ENCODE measurements around the gene NDUFB6. TPM values are rescaled to one million over a fixed set of nuclear protein-coding genes. Genes with fewer than 3 reads are reported as not detected.
"Not testable (repeated sequence)": the region's sequence is repeated elsewhere in the genome, so short reads cannot be mapped to it uniquely, and the experiment has no call there.

Gene NDUFB6
- total RNA-seq, 1 donor from 2014 or later, result 192 TPM

DNA sequence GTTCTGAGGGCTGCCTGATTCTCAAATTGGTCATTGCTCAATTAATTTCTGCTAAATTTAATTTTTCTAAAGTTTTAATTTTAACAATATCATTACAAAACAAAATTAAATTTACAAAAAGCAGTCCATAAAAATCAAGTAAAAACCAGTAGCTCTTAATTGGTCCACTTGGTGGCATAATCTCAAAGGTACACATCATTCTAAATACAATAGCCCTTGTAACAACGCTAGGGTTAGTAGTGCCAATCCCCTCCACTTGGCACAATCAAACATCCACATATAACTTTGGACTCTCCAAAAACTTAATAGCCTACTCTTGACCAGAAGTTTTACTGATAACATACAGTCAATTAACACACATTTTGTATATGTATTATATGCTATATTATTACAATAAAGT, 1.9 kb upstream of the NDUFB6 start:
- intact Hi-C loops (cut with DNase I), result no loop called here
- DNase-seq (ENCODE audit: missing footprints), result no peak
- ATAC-seq, result no peak

DNA sequence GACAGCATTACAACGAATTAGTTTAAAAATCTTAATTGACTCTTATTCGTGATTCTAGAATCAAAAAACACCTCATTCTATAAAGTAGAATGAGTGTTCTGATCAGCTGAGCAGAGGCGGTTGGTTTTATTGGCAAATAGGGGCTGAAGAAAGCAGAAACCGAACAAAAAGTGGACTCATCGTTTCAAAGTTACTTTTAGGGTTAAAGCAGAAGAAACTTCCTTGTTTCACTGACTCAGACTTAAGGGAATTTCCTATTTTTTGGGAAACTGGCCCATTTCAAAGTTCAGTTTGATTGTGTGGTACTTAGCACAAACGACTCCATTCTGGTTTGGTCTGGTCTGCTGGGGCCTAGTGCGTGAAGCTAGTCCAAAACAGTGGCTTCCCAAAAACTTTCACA, 862 bp upstream of the NDUFB6 start:
- DNase-seq (ENCODE audit: missing footprints), result no peak
- ATAC-seq, result no peak
- intact Hi-C loops (cut with DNase I), result loop anchor here (1.0 to 2.0 kb wide), 2 partner anchors 47 to 190 kb away; partner anchors contain the start of genes ACO1 and RIGI

DNA sequence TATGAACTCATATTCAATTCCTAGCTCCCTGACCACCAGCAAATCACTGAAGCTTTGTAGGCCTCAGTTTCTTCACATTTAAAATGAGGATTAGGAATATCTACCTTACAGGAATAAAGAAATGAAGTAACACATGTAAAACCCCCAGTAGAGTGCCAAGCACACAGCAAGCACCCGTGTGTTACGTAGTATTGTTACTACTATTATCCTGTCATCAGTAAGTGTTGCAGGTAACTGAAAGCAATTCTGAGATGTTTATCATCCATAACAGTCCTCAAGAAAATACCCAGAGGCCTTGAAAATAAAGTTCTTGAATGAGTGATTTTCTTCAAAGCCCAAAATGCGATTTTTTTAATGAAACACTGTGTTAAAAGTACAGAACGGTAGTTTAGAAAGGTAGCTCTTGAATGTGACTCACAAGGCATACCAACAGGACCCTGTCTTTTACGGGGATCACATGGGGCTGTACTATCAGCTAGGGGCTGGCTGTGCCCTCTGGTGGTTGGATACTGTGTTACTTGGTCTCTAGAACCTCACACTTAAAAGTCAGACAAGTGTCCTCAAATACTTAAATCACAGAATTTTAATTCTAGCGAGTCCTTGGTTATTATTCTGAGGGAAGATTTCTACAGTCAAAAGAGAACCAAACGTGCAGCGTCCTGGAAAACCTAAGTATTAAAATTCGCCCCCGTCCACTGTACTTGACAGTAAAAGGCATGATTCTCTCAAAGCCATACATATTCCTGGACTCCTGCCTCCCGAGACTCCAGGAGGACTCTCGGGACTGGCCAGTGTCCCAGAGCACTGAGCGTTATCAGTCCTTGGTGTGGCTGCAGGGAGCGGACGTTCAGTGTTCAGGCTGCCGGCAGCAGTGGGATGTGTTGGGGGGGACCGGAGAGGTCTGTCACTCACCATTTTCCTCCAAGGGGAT, 725 bp downstream of the NDUFB6 start:
- ATAC-seq (peak; percentile 91), DNase-seq (ENCODE audit: missing footprints) (peak; percentile 67)
- intact Hi-C loops (cut with DNase I), result loop anchor here (1.0 to 2.0 kb wide), 2 partner anchors 21 to 45 kb away; partner anchors contain the start of gene RIGI

DNA sequence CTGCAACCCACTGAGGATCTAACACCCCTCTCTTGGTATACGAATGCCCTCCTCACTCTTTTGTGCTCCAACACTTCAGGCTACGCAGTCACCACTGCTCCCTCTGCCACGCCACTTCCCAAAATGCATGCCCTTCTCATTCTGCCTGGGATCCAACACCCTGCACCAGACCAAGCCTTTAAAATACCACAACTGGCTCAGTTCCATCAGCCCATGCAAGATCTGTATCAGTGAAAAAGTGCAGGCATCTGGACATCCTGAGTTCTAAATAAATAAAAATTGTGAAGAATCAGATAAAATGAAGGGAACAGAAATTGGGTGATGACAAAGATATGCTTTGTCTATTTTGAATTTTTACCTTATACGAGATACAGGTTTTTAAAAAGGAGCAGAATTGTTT, 2.7 kb downstream of the NDUFB6 start:
- ATAC-seq, result no peak
- intact Hi-C loops (cut with DNase I), result no loop called here
- DNase-seq (ENCODE audit: missing footprints), result no peak

DNA sequence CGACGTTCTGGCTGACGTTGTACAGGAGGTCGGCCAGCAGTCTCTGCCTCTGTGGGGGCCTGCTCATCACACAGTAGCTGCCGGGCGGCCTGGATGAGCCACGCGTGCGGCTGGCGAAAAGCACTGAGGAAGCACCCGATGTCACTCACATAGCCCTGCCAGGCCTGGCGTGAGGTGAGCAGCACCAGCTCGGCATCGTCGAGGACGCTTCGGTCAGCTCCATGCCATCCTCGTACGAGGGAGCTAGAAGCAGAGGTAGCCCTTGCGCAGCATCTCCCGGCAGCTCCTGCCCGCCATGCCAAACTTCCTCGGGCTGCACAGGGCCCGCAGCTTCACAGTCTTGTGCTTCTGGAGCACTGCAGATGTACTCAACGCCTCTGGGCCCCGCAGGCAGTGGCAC, 6.2 kb downstream of the NDUFB6 start:
- DNase-seq (ENCODE audit: missing footprints) (peak; percentile 42), ATAC-seq (no peak)
- intact Hi-C loops (cut with DNase I), result no loop called here

DNA sequence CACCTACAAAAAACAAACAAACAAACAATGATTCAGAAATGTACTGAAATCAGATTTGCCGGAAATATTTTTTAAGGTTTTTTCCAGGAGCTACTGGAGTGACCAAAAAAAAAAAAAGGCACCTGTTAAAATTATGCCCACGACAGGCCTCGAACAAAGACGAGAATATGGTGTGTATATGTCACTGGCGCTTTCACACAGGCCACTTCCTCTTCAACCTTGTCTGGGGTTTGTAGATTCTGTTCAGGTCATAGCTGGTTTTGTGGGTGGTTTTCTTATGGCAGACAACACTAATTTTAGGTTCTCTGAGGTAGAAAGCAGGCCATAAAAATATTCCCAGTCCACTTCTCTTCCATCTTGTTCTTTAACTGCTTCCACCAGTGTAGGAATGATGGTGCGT, 7.0 kb downstream of the NDUFB6 start:
- DNase-seq (ENCODE audit: missing footprints), result no peak
- ATAC-seq, result no peak
- intact Hi-C loops (cut with DNase I), result no loop called here

DNA sequence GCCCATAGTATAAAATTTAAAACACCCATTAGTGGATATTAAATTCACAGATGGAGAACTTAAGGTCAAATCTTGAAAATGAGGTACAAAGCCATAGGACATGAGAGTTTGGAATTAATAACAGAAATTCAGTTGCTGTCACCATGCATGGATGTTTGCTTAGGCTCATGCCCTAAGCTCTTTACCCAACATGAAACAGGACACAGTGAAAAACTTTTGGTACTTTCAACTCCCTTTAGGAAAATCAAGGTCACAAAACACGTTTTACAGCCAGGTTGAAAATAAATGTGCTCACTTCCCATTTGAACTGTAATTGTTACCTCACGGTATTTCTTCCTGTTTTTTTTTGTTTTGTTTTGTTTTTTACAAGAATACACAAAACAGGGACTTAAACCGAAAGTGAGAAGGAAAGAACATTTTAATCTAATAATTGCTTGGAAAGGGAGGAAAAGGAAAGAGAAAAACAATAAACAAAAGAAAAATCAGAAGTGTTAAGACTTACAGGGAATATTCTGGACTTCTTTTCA, 14.5 kb downstream of the NDUFB6 start:
- intact Hi-C loops (cut with DNase I), result no loop called here
- no peak for ATAC-seq
- no peak for DNase-seq (ENCODE audit: missing footprints)

DNA sequence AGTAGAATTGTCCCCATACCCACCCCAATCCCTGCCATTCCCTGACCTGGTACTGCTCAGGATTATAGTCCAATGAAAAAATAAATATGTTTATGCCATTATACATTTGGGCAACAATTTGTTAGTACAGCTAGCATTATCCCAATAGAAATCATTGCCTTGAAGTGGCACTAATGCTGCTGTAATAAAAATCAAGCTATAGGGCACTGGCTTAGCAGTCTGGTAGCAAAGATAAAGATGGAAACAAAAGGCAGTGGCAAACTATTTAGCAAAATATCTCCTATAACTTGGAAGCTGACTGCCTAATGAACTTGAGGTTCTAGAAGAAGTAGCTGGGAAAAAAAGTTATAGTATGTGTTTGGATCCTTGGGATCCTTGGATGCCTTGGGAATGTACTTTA, 18.4 kb downstream of the NDUFB6 start:
- intact Hi-C loops (cut with DNase I), result loop anchor here (5.0 kb wide), 1 partner anchor 918 kb away; the partner anchor contains the start of gene NOL6
- no peak for ATAC-seq

DNA sequence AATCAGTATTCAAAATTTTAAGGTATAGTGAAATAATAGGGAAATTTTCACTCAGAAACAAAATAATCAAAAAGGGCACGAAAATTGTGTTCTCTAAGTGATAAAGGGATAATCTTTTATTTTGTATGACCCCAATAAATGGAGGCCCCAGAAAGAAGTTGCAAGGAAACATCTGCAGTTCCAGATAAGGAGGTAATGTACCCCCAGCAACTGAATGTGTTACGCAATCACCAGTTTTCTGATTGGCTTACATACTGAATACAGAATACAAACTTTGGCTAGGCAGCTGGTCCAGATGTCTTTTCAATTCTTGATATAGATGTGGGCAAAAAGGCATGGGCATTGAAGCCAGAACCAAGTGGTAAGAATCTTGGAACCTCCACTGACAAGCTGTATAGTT, 18.9 kb downstream of the NDUFB6 start:
- ATAC-seq (no peak), DNase-seq (ENCODE audit: missing footprints) (no peak)
- intact Hi-C loops (cut with DNase I), result loop anchor here (5.0 kb wide), 1 partner anchor 918 kb away; the partner anchor contains the start of gene NOL6

More for the DNA sequence above, 18.4 kb downstream of the NDUFB6 start:
- DNase-seq (ENCODE audit: missing footprints), result no peak

DNA sequence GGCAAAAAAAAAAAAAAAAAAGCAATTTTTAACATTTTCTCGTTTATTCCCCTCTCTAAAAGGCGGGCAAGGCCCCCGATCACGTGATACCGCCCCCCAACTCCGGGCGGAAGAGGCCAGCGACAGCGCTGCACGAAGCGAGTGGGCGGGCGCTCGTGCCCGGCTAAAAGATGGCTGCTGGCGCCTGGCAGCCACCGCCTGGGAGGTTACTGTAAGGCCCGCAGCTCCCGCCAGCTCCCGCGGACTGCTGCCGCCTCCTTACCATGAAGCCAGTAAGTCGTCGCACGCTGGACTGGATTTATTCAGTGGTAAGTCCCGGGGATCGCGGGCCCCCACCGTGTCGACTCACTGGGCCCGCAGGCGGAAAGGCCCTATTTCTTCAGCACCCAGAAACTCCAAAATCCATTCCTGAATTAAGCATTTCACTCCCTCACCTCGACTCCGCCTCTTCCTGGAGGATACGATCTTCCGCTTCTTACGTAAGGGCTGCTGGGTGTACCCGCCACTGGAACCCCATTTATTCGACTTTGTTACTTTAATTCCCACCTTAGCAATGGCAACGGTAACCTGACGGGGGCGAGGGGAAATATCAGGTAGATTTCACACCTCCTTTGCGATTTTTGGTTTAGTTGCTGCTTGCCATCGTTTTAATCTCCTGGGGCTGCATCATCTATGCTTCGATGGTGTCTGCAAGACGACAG, 20.6 kb downstream of the NDUFB6 start, which contains the start of the genes SMIM27 and TOPORS:
Gene SMIM27, plus strand, starts transcription at position 156 of the 701 bp plus-strand sequence. Its CDS starts 108 bp downstream, at position 264.
Gene TOPORS, minus strand, starts transcription at position 415 of the 701 bp plus-strand sequence. Its CDS starts 150 bp downstream, at position 265.
- ATAC-seq (peak; percentile 96), DNase-seq (ENCODE audit: missing footprints) (peak; percentile 97)
- intact Hi-C loops (cut with DNase I), result loop anchor here (5.0 kb wide), 1 partner anchor 920 kb away; the partner anchor contains the start of gene NOL6

DNA sequence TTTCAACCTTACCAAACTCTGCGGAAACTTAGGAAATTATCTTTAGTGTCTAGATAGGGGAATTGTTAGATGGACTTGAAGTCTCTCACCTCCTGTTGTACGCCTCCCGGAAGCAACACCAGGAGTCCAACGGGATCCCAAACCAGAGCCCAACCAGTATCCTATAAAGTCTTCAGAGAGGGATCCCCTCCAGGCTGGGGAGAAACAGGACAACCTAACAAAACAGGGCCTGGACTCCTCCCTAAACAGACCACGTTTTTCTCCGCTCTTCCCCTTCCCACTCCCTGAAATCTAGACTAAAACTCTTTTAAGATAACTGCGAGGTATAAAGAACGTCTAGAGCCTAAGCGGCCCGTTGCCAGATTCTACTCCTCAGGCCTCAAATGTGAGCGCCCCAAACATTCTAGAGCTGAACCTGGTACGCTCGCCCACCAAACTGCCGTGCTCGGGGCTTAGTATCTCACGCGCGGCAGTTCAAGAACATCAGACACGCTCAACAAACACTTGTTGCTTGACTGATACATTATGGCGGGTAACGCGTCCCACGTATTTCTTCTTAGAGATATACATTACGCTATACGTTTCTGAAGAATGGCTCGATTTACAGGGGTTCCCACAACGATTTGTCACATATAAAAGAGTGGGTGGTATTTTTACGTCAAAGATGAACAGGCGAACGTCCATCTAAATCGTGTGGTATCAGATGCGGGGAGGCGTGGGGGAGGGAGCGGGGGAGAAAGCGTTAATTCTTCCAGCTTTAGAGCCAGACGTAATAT, 21.5 kb downstream of the NDUFB6 start:
- intact Hi-C loops (cut with DNase I), result loop anchor here (1.0 to 5.0 kb wide), 2 partner anchors 21 to 921 kb away; partner anchors contain the start of gene NOL6
- ATAC-seq, result peak; percentile 12
- peak; percentile 66 for DNase-seq (ENCODE audit: missing footprints)

DNA sequence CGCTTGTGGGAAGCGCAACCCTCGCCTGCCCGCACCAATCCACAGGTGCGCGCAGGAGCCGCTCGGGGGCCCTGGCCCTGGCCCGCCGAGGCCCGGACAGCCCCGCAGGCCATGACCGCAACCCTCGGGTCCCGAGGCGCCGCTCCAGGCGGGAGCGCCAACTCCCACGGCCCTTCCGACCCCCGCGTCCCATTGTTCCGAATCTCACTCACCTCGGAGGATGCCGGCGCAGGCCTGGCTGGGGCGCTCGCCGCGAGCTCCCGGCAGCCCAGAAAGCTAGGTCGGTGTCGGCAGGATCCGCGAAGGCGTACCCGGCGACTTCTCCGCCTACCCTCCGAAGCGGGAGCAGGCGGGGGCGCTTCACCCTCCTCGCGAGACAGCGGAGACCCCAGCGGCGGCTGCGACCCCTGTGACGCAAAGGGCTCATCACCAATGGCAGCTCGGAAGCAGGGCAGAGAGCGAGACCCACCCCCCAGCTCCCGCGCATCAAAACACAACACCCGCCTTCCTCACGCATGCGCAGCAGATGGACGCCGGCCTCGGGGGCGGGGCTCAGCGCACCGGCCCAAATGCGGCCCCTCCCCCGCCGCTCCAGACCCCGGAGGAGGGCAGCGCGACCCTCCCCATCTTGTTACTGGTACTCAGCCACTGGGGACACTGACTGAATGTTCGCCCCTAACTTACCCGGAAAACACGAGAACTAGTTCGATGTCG, 22.2 kb downstream of the NDUFB6 start:
- intact Hi-C loops (cut with DNase I), result loop anchor here (1.0 to 5.0 kb wide), 2 partner anchors 22 to 922 kb away; partner anchors contain the start of gene NOL6
- peak; percentile 87 for ATAC-seq

DNA sequence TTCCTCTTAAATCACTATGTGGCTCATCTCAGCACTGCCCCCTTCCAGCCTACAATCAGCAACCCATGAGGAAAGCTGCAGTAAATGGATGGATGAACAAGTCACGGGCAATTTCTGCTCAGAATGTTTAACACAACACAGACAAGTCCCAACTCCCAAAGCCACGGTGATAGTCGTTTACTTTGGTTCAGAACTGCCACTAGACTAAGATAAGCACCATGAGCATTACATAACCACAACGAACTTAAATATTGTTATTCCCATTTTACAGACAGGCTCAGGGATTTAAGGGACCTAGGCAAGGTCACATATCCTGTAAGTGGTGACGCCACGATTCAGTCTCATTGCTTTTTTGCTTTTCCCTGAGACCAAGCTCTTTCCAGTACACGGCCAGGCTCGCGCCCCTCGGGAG, 22.8 kb downstream of the NDUFB6 start:
- DNase-seq (ENCODE audit: missing footprints), result no peak
- intact Hi-C loops (cut with DNase I), result loop anchor here (5.0 kb wide), 1 partner anchor 922 kb away; the partner anchor contains the start of gene NOL6
- ATAC-seq, result no peak

More for the DNA sequence above, 22.2 kb downstream of the NDUFB6 start:
- DNase-seq (ENCODE audit: missing footprints), result peak; percentile 96

DNA sequence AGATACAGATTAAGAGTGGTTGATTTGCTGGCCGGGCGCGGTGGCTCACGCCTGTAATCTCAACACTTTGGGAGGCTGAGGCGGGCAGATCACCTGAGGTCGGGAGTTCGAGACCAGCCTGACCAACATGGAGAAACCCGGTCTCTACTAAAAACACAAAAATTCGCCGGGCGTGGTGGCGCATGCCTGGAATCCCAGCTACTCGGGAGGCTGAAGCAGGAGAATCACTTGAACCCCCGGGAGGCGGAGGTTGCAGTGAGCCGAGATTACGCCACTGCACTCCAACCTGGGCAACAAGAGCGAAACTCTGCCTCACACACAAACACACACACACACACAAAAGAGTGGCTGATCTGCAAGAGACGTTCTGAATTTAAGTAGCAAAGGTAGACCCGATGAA, 24.7 kb downstream of the NDUFB6 start:
- peak; percentile 57 for DNase-seq (ENCODE audit: missing footprints)
- intact Hi-C loops (cut with DNase I); ATAC-seq: not testable (repeated sequence)

DNA sequence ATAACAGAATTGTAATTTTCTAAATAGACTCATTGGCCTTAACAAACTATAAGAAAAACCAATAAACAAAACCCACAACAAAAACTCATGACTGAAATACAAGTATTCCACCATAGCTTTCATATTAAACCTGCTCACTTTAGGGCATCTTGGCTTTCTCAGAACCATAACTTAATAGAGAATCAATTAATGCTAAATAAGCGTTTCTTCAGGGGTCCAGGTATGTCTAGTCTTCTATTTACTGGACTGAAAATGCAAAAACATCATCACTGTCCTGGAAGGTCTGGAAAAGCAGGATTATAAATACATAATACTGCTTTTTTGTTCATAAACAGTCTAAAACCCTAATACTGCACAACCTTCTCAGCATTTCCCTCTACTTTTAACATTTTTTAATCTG, 27.1 kb downstream of the NDUFB6 start:
- ATAC-seq, result no peak

DNA sequence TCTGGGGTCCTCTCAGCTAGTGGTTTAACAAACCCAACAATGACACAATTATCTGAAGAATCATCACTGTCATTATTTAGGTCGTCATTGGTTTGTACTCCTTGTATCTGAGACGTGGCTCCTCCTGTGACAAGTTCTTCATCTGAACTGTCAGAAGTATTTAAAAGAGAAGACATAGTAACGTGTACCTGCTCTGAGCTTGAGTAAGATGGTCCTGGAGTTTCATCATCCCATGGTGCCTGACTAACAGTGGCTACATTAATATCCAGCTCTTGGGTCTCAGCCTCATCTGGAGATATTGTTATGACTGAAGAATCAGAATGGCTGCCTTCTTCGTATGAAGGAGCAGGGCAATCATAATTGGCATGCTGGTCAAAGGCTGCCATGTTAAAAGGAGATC, 29.9 kb downstream of the NDUFB6 start:
- intact Hi-C loops (cut with DNase I), result no loop called here
- no peak for ATAC-seq
- DNase-seq (ENCODE audit: missing footprints), result no peak

More for the DNA sequence above, 27.1 kb downstream of the NDUFB6 start:
- intact Hi-C loops (cut with DNase I), result loop anchor here (2.0 kb wide), 1 partner anchor 19 kb away; the partner anchor contains the start of gene RIGI
- DNase-seq (ENCODE audit: missing footprints), result no peak

DNA sequence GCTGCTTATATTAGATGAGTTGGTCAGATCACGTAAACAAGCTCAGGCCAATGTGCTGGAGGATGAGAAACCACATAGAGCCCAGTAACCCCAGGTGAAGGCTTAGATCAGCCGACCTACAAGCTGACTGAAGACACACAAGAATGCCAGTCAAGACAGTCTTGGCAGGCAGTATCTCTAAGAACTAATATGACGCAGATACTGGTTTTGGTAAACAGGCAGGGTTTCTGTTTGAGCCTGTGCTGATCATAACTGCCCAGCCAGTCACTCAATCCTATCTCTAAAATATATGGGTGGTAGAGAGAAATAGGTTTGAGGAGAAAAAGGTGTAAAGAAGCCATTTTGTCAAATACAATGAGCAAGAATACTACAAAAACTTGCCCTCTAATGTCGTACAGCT, 39.1 kb downstream of the NDUFB6 start:
- DNase-seq (ENCODE audit: missing footprints) (no peak), ATAC-seq (no peak)
- intact Hi-C loops (cut with DNase I), result no loop called here
